Caki2 (cell line): ENCODE data around the gene ZBTB12. TPM values are rescaled to one million over a fixed set of nuclear protein-coding genes. Genes with fewer than 3 reads are reported as not detected.

ENCODE experiments used
- DNase-seq: peaks from one replicate; pipeline ENCODE4 v3.0.0-alpha.2; 2015; ENCODE audit warnings: low read depth
- in situ Hi-C: cut with HindIII; loops from 2 replicates; pipeline ENCODE4 v1.10.0; 2016; ENCODE audit warnings: low sequenced_read_pairs, low pct_unique_long_range_greater_than_20kb, mixed read lengths
- total RNA-seq: library from RNA; depleted of rRNA; stranded (reverse); fragments of >200 nt; shearing (Covaris generic); gene quantifications from 2 replicates; pipeline ENCODE4 v1.2.3, GENCODE V29; 2014; ENCODE audit warnings: low replicate concordance

ZBTB12 gene
- total RNA-seq, 1 experiment from 2014 or later = 5.5 TPM

DNA sequence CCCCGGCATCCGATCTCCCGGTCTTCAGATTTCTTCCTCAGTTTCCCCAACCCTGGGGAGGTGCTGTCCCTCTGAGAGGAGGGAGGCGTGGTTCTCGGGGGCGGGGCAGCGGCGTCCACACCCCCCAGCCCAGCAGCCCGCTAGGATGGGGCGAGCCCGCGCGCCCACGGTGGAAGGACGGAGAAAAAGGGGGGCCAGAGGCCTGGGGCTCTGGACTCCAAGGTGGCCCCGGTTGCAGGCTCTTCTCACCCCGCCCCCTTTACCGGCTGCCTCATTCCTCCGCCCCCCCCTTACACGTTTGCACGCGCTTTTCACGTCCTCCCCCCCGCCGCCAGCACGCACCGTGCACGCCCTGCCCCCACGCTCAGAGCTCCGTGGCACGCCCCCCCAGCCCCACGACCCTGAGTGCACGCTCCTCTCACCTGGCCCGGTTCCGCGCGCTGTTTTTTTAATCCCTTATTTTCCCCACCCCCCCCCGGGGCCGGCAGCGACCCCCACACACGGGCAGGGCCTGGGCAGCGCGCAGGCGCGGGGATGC lies 402 bp downstream of the ZBTB12 start:
- peak; percentile 37 for DNase-seq
- in situ Hi-C loops = no loop called here

DNA sequence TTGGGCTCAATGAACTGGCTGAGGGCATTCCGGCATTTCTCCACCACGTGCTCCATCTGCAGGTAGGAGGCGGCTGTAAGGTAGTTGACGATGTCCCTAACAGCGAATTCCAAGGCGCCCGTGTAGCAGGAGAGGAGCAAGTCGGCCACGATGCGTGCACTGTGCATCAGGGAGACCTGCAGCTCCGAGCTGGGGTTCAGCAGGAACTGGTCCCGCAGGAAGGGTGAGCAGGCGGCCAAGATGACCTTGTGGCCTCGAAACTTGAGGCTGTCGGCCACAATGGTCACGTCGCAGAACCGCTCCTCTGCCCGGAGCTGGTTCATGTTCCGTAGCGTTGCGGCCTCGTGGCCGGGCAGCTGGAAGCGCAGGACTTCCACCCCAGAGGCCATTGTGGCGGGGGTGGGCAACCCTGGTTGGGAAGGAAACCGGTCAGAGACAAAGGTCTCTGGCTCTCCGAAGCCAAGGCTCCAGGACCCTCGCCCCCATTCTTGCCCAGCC lies 920 bp downstream of the ZBTB12 start:
- DNase-seq = no peak
- in situ Hi-C loops = no loop called here

DNA sequence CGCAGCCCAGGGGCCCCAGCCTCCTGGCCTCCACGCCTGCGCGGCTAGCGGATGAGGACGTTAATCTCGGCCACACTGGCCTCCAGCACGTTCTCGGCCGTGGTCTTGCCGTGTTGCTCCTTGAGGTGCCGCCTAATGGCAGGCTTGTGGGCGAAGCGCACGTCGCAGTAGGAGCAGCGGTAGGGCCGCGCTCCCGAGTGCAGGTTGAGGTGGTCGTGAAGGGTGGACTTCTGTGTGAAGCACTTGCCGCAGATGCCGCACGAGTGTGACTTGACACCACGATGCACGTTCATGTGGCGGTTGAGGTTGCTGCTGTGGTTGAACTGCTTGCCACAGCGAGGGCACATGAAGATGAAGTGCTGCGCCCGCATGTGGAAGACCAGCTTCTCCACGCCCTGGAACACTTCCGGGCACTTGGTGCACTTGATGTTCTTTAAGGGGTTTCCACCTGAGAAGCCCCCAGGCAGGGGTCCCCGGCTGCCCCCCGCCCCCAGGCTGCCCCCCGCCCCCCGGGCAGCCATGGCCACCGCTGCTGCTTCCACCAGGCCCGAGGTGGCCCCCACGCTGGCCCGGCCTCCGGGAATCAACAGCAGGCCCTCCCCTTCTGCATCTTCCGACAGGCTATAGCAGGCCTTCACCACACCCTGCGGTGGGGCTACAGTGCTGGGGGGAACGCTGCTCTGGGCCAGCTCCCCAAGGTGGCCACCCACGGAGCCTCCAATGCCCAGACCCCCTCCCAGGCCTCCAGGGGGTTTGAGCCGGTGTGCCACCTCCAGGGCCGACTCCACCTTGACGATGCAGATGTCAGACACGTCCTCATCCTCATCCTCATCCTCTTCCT lies 1.8 kb downstream of the ZBTB12 start:
- in situ Hi-C loops = no loop called here
- DNase-seq = no peak

DNA sequence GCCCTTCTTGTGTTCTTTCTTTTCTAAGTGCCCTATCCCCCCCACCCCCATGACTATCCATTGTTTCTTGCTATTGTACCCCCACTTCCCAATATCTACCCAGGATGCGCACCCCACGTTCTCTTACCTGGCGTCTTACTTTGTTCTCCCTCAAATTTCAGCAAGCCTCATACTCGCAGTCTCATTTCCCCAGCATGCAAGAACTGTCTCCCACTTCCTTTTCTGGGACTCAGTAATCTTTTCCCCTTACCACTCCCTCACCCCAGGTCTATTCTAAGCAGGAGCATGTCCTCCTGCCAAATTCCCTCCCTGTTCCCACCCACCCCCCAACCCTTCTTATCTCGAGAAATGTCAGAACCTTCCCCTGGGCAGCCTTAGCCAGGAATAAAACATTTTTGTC lies 2.7 kb downstream of the ZBTB12 start:
- in situ Hi-C loops = no loop called here
- no peak for DNase-seq

DNA sequence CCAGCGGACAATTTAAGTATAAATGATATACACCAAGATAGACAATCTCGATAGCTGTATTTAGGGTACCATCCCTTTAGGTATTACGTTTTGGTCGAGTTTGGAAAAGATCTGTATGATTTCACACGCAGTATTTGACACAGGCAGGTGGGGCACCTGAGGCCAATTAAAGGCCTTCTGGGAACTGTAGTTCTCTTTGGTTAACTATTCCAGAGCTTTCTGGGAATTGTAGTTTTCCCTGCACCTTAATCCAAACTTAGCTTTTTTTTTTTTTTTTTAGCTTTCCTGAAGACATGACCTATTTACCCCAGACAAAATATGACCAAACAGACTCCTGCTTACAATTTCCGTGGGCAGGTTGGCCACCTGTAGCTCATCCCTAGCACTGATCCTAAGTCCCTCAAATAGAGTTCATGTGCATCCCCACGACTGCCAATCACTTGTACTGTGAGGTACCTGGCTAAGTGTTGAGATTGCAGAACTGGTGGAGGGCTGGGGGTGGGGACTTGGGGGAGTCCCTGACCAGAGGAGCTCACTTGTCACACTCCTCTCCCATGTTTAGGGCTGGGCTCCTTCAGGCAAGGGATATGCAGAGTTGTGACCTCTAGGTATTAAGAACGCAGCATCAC lies 3.4 kb downstream of the ZBTB12 start:
- in situ Hi-C loops = no loop called here
- peak; percentile 71 for DNase-seq

DNA sequence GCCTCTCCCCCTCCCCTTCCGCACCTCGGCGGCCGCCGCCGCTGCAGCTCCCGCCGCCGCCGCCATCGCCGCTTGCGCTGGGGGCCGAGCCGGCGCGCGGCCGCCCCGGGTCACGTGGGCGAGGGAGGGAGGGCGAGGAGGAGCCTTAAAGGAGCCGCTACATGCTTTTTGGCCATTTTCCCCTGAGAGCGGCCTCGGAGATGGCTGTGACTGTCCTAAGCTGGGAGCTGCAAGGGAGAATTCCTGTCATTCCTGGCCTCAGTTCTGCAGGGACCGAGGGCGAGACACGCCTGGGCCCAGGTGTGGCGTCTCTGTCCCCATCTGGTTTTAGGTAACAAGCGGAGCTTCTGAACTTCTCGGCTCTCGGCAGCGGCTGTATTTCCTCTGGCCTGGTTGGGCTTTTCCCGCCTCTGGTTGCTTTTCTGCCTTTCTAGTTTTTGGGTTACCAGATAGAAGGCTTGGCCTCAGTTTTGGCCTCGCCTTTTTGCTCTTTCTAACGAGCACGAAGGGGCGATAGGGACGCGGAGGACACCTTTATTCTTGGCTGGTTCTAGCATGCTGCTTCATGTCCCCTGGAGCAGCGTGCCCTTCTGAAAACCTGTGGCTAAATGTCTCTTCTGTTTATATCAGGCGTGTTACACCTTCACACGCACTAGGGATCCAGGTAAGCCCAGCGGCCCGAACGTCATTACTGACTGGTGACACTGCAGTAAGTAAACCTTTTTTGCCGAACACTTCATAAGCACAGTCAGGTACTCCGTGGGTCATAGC lies 4.1 kb downstream of the ZBTB12 start, which contains the start of gene EHMT2:
Gene EHMT2, minus strand, starts transcription at position 87 of the 771 bp plus-strand sequence. Its CDS starts 21 bp downstream, at position 66.
- in situ Hi-C loops = no loop called here
- DNase-seq = peak; percentile 82

DNA sequence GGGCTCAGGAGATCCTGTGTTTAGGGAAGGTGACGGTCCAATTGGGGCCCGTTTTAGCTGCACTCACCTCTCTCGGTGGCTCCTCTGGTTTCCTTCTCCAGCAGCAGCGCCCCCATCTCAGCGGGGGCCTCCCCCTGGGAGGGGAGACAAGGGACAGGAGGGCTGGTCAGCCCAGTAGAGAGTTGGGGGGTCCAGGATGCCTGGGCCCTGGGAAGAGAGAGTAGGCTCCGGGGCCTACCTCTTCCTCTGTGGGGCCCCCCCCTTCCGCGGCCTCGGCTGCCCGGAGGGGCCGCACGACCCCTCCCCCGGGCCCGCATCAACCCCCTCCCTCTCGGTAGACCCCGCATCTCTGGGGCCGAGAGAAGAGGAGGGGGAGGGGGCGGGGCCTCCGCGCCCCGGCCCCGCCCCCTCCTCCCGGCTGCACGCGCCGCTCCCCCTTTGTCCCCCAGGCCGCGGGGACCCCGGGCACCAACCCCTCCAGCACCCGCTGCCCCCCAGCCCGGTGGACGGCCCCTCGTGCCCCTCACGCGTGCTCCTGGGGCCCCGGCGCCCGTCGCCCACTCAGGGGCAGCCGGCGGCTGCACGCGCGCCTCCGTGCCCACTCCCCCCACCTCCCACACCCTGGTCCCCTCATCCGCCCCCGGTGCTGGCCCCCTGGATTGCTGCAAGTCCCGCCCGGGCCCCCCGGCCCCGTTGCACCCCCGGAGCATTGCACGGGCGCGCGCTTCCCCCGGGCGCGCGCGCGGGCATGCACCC lies 4.9 kb downstream of the ZBTB12 start:
- in situ Hi-C loops = no loop called here
- DNase-seq = no peak

DNA sequence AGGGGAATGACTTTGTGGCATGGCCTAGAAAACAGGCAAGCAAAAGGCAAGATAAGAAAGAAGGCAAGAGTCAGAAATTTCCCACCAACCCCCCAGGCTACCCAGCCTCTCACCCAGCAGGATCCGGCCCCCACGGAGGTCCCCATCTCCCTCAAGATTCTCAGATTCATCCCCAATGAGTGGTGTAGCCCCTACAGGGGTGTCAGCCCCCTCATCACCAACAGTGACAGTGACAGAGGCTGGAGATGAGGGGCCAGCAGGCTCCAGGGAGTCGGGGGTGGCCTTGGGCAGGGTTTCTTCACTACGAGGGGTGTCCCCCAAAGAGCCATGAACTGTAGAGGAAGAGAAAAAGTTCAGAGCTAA lies 5.4 kb downstream of the ZBTB12 start:
- in situ Hi-C loops = no loop called here
- no peak for DNase-seq

DNA sequence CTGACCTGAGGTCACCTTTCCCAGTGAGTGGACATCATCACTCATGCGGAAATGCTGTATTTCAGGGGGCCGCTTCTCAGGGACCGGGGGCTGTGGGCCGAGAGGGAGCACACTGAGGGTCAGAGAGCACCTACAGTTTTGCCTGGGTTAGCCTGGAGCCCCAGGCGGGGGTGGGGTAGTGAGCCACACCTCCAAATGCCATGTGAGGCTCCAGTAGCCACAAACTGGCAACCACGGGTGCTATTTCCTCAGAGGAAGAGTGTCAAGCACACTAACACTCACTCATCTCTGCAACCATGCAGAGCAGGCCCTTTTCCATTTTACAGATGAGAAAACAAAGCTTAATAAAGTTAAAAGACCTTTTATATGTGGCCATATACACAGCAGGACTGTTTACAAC lies 9.1 kb downstream of the ZBTB12 start:
- no peak for DNase-seq
- in situ Hi-C loops = no loop called here

DNA sequence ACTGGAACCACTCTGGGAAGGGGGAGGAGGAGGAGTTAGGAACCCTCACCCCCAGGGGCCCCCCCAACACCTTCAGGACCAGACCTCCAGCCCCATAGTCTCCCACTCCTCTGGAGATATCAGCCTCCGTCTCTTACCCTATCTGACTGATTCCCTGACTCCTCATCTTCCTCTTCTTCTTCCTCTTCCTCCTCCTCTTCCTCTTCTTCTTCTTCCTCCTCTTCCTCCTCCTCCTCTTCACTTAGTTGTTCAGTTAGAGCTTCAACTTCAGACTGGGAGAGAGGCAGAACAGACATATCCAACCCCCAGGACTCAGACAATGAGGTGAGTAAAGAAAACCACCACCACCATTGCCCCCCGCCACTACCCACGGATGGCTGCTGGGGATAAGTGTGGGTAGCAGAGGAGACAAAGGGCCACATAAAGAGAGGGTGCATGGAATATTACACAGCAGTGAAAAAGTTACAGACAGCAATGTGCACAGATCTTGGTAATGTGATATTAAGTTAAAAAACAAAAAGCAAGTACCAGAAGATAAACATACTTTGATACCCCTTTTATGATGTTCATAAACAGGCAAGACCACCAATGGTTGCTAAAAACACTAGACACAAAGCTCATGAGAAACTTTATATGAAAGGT lies 12.4 kb downstream of the ZBTB12 start:
- DNase-seq = no peak
- in situ Hi-C loops = no loop called here

DNA sequence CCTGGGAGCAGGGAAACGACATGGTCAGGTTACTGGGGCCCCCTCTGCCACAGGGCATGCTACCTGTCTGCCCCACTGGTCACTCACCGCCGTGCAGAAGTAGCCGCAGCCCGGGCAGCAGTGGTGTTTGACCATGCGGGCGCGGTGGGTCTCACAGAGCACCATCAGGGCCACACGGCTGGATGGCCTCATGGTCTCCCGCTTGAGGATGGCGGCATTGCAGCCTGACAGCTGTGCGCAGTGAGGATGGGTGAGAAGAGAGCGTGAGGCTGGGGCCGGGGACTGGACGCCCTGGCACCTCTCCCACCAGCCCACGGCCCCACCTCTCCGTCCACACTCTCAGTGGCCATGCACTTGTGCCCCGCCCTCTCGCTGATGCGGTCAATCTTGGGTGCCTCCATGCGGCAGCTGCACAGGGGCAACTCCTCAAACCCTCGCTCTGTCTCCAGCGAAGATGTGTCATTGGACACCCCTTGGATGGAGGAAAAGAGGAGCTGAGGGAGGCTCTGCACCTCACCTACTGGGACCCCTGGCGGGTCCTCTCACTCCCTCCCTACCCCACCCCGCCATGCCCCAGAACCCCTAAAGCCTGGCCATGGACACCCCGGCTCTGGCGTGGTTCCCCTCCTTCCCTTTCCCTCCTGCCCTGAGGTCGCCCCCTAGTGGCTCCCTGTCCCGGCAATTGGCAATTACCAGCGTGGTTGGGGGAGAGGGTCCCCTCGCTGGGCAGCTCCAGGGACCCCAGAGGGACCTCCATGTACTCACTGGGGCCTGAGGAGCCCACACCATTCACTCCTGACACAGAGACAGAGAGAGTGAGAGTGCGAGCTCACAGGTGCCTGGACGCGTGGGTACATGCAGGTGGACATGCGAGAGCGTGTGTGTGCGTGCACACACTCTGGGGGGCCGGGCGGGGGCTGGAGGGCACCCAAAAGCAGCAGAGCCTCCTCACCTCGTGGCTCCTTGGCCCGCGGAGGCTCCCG lies 13.3 kb downstream of the ZBTB12 start:
- DNase-seq = no peak
- in situ Hi-C loops = no loop called here

DNA sequence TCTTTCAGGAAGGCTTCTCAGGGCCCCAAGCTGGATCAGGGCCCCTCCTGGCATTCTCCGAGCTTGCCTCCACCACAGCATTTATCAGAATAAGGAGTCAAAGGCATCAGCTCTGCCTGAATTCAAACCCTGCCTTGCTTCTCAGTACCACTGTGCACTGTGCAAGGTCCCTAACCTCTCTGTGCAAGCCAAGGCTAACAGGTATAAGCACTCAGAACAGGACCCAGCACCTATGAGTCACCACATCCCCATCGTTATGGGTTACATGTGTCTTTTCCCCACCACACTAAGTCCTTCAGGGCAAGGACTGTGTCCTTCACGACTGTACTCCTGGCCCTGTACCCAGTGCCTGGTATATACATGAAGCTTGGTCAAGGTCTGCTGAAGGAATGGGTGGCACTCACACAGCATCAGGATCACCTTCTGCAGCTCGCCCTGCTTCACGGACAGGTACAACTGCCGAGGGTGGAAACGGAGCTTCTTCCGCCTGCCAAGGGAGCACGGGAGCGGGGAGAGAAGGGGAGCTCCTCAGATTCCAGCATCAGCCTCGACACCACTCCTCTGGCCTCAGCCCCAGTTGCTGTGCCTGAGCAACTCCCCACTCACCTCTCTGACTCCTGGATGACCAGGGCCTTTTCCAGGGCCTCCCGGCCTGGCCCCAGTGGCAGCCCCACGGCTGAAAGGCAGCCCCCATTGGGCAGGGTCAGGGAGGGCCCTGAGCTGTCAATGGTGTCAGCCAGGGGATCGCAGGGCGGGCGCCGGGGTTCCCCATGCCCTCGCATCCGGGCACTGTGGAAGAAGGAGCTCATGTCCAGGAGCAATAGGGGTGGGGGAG lies 14.5 kb downstream of the ZBTB12 start:
- no peak for DNase-seq
- in situ Hi-C loops = no loop called here

DNA sequence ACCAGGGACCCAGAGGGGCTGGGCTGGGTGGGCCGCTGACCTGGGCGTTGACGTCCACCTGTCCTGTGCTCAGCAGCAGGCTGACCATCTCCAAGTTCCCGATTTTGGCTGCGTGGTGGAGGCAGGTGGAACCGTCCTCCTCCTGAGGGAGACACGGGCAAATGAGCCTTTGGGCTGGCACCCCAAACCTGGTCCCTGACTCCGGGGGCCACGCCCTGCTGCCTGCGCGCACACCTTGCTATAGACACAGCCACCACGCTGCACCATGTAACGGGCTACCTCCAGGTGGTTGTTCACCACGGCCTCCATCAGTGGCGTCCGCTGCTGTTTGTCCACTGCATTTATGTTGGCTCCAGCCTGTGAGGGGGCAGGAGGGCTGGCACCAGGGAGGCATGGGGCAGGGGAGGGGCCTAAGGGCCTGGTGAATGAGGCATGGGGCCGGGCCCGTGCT lies 15.3 kb downstream of the ZBTB12 start:
- DNase-seq = no peak
- in situ Hi-C loops = no loop called here

DNA sequence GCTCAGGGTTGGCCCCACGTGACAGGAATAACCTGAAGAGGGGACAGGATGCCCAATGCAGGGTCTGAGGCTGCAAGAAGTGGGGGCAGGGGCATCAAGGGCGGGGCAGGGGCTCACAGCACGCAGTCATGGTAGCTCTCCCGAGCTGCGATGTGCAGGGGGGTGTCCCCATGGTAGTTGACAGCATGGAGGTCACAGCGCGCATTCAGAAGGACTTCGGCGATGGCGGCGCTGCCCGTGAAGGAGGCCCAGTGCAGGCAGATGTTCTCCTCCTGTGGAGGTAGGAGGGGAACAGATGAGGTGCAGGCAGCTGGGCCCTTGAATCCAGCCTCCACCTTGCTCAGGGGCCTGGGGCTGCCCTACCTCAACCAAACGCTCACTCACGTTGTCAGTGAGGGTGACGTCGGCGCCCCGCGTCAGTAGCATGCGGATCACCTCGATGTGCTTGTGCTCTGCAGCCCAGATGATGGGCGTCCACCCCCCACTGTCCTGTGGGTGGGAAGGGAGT lies 17.3 kb downstream of the ZBTB12 start:
- in situ Hi-C loops = no loop called here
- DNase-seq = no peak

DNA sequence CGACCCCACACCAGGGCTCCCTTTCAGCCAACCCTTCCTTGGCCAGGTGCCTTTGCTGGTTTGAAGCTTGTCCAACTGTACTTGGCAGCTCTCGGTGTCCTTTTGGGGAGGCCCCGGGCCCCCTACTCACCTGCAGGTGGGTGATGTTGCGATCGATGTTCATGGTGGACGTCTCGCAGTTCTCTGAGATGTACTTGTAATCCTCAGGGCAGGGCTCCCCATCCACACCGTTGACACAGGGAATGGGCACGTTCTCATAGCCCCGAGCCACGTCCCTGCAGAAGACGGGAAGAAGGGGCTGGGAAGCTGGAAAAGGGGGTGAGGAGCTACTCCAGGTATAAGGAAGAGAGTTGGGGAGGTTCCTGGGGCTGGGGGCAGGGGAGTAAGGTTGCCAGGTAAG lies 18.2 kb downstream of the ZBTB12 start:
- in situ Hi-C loops = no loop called here
- no peak for DNase-seq
